MM.1S (cell line): ENCODE measurements around the gene MRPL43.
"Not testable (repeated sequence)": the region's sequence is repeated elsewhere in the genome, so short reads cannot be mapped to it uniquely, and the experiment has no call there.

Source experiments
- DNase-seq: peaks from one replicate; pipeline ENCODE4 v3.0.0-alpha.2; 2015
- H2AFZ ChIP-seq: fragments of 300-600 bp; sonication (generic); 2 replicates; pipeline ENCODE4 v1.6.0; 2016; ENCODE audit warnings: antibody characterized with exemption, low read length
- H3F3A ChIP-seq: fragments of 300-600 bp; sonication (generic); 2 replicates; pipeline ENCODE4 v1.6.1; 2016; ENCODE audit warnings: mild to moderate bottlenecking, antibody characterized with exemption, low read length, moderate library complexity, mixed read lengths; ENCODE audit not compliant: insufficient read depth
- H3K27ac ChIP-seq: fragments of 300-600 bp; sonication (generic); 2 replicates; pipeline ENCODE4 v1.5.1; 2016; ENCODE audit warnings: mild to moderate bottlenecking, low read length
- H3K27me3 ChIP-seq: fragments of 300-600 bp; sonication (generic); replicated peaks from 2 replicates; pipeline ENCODE4 v1.6.0; 2016; ENCODE audit warnings: low read length; ENCODE audit not compliant: insufficient read depth
- H3K36me3 ChIP-seq: fragments of 300-600 bp; sonication (generic); replicated peaks from 2 replicates; pipeline ENCODE4 v1.6.1; 2016; ENCODE audit warnings: mild to moderate bottlenecking, low read length, mixed read lengths; ENCODE audit not compliant: insufficient read depth
- H3K4me1 ChIP-seq: fragments of 300-600 bp; sonication (generic); 2 replicates; pipeline ENCODE4 v1.6.1; 2016; ENCODE audit warnings: low read length, mixed read lengths
- H3K4me2 ChIP-seq: fragments of 300-600 bp; sonication (generic); 2 replicates; pipeline ENCODE4 v1.6.0; 2016; ENCODE audit warnings: low read depth, low read length
- H3K4me3 ChIP-seq: fragments of 300-600 bp; sonication (generic); 2 replicates; pipeline ENCODE4 v1.5.1; 2016; ENCODE audit warnings: low read length, mixed read lengths
- H3K79me2 ChIP-seq: fragments of 300-600 bp; sonication (generic); 2 replicates; pipeline ENCODE4 v1.6.1; 2016; ENCODE audit warnings: mixed run types, low read length, mixed read lengths
- H3K9ac ChIP-seq: fragments of 300-600 bp; sonication (generic); 2 replicates; pipeline ENCODE4 v1.6.1; 2016; ENCODE audit warnings: low read length, mixed read lengths
- H3K9me2 ChIP-seq: fragments of 300-600 bp; sonication (generic); replicated peaks from 2 replicates; pipeline ENCODE4 v1.6.1; 2016; ENCODE audit warnings: mild to moderate bottlenecking, low read length, mixed read lengths; ENCODE audit not compliant: insufficient read depth
- H3K9me3 ChIP-seq: fragments of 300-600 bp; sonication (generic); replicated peaks from 2 replicates; pipeline ENCODE4 v1.6.1; 2016; ENCODE audit warnings: mild to moderate bottlenecking, low read length, mixed read lengths; ENCODE audit not compliant: insufficient read depth
- H4K20me1 ChIP-seq: fragments of 300-600 bp; sonication (generic); 2 replicates; pipeline ENCODE4 v1.6.1; 2016; ENCODE audit warnings: mild to moderate bottlenecking, low read length, moderate library complexity, mixed read lengths; ENCODE audit not compliant: insufficient read depth
- EZH2 ChIP-seq: fragments of 300-600 bp; sonication (generic); optimal IDR thresholded peaks from 2 replicates; pipeline ENCODE3; 2017; ENCODE audit warnings: low read depth, mild to moderate bottlenecking, antibody characterized with exemption, low read length, mixed read lengths
- EZH2phosphoT487 ChIP-seq: fragments of 300-600 bp; sonication (generic); IDR thresholded peaks from 2 replicates; pipeline ENCODE4 v1.6.1; 2018; ENCODE audit warnings: antibody characterized with exemption, low read length
- TF ChIP-seq, protein P1 (sequence below): fragments of 300-600 bp; sonication (generic); IDR thresholded peaks from 2 replicates; pipeline ENCODE4 v1.5.1; 2016; ENCODE audit warnings: antibody characterized with exemption, low read length, mixed read lengths

Gene MRPL43

DNA sequence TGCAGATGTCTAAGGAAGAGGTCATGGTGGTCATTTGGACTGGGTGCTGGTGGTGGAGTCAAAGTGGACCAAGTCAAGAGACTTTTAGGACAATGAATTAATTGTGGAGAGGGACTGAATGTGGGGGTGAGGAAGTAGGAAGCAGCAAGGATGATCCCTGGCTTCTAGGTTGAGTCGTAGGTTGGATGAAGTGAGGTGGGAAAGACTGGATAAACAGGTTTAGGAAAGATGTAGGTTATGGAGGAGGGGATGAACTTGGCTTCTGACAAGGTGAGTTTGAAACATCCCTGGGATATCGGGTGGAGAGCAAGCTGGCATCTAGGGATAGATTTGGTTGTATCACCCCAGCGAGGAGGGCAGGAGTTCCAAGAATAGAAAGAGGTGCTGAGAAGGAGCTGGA, 10.4 kb downstream of the MRPL43 start:
- H4K20me1 ChIP-seq, result no peaks in the 10 kb centered on the region
- H3K27ac ChIP-seq, result no peak overlapping the region
- no peaks in the 10 kb centered on the region for H3K27me3 ChIP-seq
- H3F3A ChIP-seq, result no peaks in the 10 kb centered on the region
- TF ChIP-seq EZH2phosphoT487 (no peak), EZH2 (no peak)
- TF ChIP-seq, protein P1, sequence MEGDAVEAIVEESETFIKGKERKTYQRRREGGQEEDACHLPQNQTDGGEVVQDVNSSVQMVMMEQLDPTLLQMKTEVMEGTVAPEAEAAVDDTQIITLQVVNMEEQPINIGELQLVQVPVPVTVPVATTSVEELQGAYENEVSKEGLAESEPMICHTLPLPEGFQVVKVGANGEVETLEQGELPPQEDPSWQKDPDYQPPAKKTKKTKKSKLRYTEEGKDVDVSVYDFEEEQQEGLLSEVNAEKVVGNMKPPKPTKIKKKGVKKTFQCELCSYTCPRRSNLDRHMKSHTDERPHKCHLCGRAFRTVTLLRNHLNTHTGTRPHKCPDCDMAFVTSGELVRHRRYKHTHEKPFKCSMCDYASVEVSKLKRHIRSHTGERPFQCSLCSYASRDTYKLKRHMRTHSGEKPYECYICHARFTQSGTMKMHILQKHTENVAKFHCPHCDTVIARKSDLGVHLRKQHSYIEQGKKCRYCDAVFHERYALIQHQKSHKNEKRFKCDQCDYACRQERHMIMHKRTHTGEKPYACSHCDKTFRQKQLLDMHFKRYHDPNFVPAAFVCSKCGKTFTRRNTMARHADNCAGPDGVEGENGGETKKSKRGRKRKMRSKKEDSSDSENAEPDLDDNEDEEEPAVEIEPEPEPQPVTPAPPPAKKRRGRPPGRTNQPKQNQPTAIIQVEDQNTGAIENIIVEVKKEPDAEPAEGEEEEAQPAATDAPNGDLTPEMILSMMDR, result no peak
- H3K4me1 ChIP-seq, result no peaks in the 10 kb centered on the region
- H3K9me3 ChIP-seq, result no peaks in the 10 kb centered on the region
- no peak overlapping the region for H2AFZ ChIP-seq
- H3K9me2 ChIP-seq, result no peaks in the 10 kb centered on the region
- no peaks in the 10 kb centered on the region for H3K36me3 ChIP-seq
- H3K4me3 ChIP-seq, result no peak overlapping the region
- H3K79me2 ChIP-seq, result no peaks in the 10 kb centered on the region
- DNase-seq, result no peak
- no peak overlapping the region for H3K9ac ChIP-seq
- H3K4me2 ChIP-seq, result no peak overlapping the region

DNA sequence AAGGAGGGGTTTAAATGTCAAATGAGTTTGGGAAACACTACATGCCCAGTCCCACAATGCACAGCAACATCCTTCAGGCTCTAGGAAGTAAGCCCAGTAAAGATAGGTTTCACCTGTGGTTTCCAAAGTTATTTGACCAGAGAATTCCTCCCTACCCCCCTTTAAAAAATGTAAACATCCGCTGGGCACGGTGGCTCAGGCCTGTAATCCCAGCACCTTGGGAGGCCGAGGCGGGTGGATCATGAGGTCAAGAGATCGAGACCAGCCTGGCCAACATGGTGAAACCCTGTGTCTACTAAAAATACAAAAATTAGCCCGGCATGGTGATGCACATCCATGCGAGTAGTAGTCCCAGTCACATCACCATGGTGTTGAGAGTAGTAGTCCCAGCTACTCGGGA, 11.9 kb downstream of the MRPL43 start:
- not testable (repeated sequence) for H3K36me3 ChIP-seq, H3K9ac ChIP-seq, H2AFZ ChIP-seq, H3K4me2 ChIP-seq, H3K9me2 ChIP-seq, H3K4me1 ChIP-seq, H3K27me3 ChIP-seq, H3K27ac ChIP-seq, DNase-seq, H4K20me1 ChIP-seq, H3K9me3 ChIP-seq, H3K4me3 ChIP-seq, H3F3A ChIP-seq, H3K79me2 ChIP-seq

DNA sequence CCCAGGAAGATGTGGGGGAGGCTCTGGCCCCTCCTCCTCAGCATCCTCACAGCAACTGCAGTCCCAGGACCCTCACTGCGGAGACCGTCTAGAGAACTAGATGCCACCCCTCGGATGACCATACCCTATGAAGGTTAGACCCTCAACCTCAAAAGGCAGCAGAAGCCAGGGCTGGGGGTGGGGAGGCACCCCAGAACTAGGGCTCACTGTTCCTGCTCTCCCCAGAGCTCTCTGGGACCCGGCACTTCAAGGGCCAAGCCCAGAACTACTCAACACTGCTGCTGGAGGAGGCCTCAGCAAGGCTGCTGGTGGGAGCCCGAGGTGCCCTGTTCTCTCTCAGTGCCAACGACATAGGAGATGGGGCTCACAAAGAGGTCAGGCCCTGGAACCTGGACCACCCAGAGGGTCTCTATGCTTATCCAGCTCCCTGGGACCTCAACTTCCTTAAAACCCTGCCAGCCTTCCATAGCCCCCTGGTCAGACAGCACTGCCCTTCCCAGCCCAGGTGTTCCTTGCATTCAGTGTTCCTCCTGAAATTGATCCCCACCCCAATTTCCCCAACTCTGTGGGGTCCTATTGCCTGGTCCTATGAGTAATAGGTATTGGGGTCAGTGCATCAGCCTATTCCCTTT, 14.3 kb downstream of the MRPL43 start:
- no peaks in the 10 kb centered on the region for H3K36me3 ChIP-seq
- H3K9me3 ChIP-seq, result no peaks in the 10 kb centered on the region
- H3K4me1 ChIP-seq, result no peaks in the 10 kb centered on the region
- no peak for DNase-seq
- no peak overlapping the region for H2AFZ ChIP-seq
- no peak overlapping the region for H3K4me2 ChIP-seq
- no peaks in the 10 kb centered on the region for H4K20me1 ChIP-seq
- H3K27ac ChIP-seq, result no peak overlapping the region
- H3K4me3 ChIP-seq, result no peak overlapping the region
- 0 out of 2 replicates have a peak, but pooled peaks cover 3% of the 10 kb centered on the region for H3K27me3 ChIP-seq
- no peaks in the 10 kb centered on the region; the same call in 1 of the 2 replicates for H3F3A ChIP-seq
- TF ChIP-seq EZH2phosphoT487 (no peak), EZH2 (no peak)
- TF ChIP-seq, protein P1, result no peak
- H3K9ac ChIP-seq, result no peak overlapping the region
- H3K79me2 ChIP-seq, result no peaks in the 10 kb centered on the region
- no peaks in the 10 kb centered on the region for H3K9me2 ChIP-seq

DNA sequence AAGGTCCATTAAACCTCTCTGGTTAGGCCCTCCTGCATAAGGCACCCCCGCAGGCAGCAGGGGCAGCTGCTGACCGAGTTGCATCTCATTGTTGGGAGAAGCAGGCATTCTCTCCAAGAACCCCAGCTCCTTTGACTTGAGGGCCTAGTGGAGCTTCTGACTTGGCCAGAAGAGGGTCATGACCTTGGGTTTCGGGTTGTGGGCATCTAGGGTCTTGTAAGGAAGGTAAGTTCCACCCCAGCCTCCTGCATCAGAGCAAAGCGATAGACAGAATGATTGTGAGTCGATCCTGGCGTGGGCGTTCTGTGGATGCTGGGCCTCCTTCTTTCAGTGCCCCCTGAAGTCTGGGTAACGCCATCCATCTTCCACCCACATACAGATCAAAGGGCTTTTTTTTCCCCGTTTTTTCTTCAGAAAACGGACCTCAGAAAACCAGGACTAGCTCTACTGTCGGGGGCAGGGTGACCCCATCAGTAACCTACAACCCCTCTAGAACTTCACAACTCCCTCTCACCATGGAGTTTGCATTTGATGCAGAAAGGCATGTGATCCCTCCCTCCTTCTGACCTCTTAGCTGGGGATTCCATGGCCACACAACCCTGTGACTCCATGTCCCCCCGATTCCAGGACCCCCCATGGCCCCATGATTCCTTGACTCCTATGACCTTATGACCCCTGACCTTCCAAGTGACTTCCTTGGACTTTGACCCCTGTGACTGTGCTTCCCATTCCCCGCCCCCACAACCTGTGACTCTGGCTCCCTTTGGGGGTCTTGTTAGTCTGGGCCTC, 15.0 kb downstream of the MRPL43 start:
- no peaks in the 10 kb centered on the region for H3K79me2 ChIP-seq
- H3K4me3 ChIP-seq, result no peak overlapping the region
- H4K20me1 ChIP-seq, result no peaks in the 10 kb centered on the region
- no peak overlapping the region for H2AFZ ChIP-seq
- no peaks in the 10 kb centered on the region; the same call in 1 of the 2 replicates for H3F3A ChIP-seq
- H3K9me3 ChIP-seq, result no peaks in the 10 kb centered on the region
- 0 out of 2 replicates have a peak, but pooled peaks cover 3% of the 10 kb centered on the region for H3K27me3 ChIP-seq
- no peaks in the 10 kb centered on the region for H3K4me1 ChIP-seq
- TF ChIP-seq, protein P1, result no peak
- H3K9ac ChIP-seq, result no peak overlapping the region
- DNase-seq, result no peak
- H3K36me3 ChIP-seq, result no peaks in the 10 kb centered on the region
- H3K4me2 ChIP-seq, result no peak overlapping the region
- no peak overlapping the region for H3K27ac ChIP-seq
- H3K9me2 ChIP-seq, result no peaks in the 10 kb centered on the region
